Measurements from ENCODE around the gene BTN2A1. TPM values are rescaled to one million over a fixed set of nuclear protein-coding genes. Genes with fewer than 3 reads are reported as not detected.

Gene BTN2A1
- total and polyA plus RNA-seq, 2 donors from 2014 or later: 15.6 to 19.1 TPM

DNA sequence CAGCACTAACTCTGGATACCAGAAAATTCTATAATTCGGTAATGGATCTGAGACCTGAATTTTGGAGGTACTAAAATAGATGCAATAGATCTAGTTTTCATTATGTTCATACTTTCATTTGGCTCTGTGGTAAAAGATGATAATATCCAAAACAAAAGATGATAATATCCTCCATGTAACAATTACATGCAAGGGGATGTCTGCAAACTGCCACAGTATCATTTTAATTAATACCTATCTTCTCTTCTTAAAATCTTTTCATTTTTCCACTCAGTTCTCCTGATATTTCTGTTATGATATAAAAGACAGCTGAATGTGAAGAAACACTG lies 15.6 kb downstream of the BTN2A1 start:
- H3K9ac ChIP-seq (ENCODE audit: low read length in 3 of 3): peak overlapping the region; percentile 56 to 84 (median 71)
- H3K27ac ChIP-seq (ENCODE audit: low read depth in 2 of 2, low read length in 2 of 2): peak overlapping the region; percentile 80 to 92
- peaks cover 0 to 5% (median 0%) of the 10 kb centered on the region in 3 donors for H3K36me3 ChIP-seq (ENCODE audit: control insufficient read depth in 2 of 3, insufficient read depth in 3 of 3, low read length in 3 of 3)
- peaks cover 0 to 5% (median 4%) of the 10 kb centered on the region in 3 donors for H3K4me1 ChIP-seq (ENCODE audit: control insufficient read depth in 2 of 3, insufficient read depth in 2 of 3, low read depth in 1 of 3, low read length in 3 of 3)
- H3K27me3 ChIP-seq (ENCODE audit: control insufficient read depth, insufficient read depth, low read length): no peaks in the 10 kb centered on the region
- no peak for FAIRE-seq
- peak overlapping the region; percentile 78 to 83 (median 81) for H3K4me3 ChIP-seq (ENCODE audit: low read length in 3 of 3)
- no peaks in the 10 kb centered on the region for H3K9me3 ChIP-seq (ENCODE audit: control insufficient read depth in 2 of 3, insufficient read depth in 1 of 3, low read length in 3 of 3)
- TF ChIP-seq, protein P1, sequence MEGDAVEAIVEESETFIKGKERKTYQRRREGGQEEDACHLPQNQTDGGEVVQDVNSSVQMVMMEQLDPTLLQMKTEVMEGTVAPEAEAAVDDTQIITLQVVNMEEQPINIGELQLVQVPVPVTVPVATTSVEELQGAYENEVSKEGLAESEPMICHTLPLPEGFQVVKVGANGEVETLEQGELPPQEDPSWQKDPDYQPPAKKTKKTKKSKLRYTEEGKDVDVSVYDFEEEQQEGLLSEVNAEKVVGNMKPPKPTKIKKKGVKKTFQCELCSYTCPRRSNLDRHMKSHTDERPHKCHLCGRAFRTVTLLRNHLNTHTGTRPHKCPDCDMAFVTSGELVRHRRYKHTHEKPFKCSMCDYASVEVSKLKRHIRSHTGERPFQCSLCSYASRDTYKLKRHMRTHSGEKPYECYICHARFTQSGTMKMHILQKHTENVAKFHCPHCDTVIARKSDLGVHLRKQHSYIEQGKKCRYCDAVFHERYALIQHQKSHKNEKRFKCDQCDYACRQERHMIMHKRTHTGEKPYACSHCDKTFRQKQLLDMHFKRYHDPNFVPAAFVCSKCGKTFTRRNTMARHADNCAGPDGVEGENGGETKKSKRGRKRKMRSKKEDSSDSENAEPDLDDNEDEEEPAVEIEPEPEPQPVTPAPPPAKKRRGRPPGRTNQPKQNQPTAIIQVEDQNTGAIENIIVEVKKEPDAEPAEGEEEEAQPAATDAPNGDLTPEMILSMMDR (IDR thresholded peaks at IDR 0.05; ENCODE audit: borderline replicate concordance, extremely low read depth, insufficient read depth): no peak
- DNase-seq: no peak
- intact Hi-C loops (cut with DNase I): no loop called here

GRCh38 chr6:26473758-26474438 lies 16.1 kb downstream of the BTN2A1 start:
- intact Hi-C loops (cut with DNase I): no loop called here
- Histone ChIP-seq H3K36me3 (ENCODE audit: control insufficient read depth in 2 of 3, insufficient read depth in 3 of 3, low read length in 3 of 3) (no peaks in the 10 kb centered on the region), H3K9me3 (ENCODE audit: control insufficient read depth in 2 of 3, insufficient read depth in 1 of 3, low read length in 3 of 3) (no peaks in the 10 kb centered on the region), H3K27ac (ENCODE audit: low read depth in 2 of 2, low read length in 2 of 2) (peak overlapping the region; percentile 80 to 92), H3K27me3 (ENCODE audit: control insufficient read depth, insufficient read depth, low read length) (no peaks in the 10 kb centered on the region), H3K9ac (ENCODE audit: low read length in 3 of 3) (peak overlapping the region; percentile 61 to 84 (median 71)), H3K4me1 (ENCODE audit: control insufficient read depth in 2 of 3, insufficient read depth in 2 of 3, low read depth in 1 of 3, low read length in 3 of 3) (peaks cover 0 to 5% (median 4%) of the 10 kb centered on the region in 3 donors), H3K4me3 (ENCODE audit: low read length in 3 of 3) (peak overlapping the region; percentile 78 to 83 (median 81))
- TF ChIP-seq, protein P1 (IDR thresholded peaks at IDR 0.05; ENCODE audit: borderline replicate concordance, extremely low read depth, insufficient read depth): no peak
- FAIRE-seq (peak; percentile 88), DNase-seq (peak; percentile 73 to 95 (median 92))

DNA sequence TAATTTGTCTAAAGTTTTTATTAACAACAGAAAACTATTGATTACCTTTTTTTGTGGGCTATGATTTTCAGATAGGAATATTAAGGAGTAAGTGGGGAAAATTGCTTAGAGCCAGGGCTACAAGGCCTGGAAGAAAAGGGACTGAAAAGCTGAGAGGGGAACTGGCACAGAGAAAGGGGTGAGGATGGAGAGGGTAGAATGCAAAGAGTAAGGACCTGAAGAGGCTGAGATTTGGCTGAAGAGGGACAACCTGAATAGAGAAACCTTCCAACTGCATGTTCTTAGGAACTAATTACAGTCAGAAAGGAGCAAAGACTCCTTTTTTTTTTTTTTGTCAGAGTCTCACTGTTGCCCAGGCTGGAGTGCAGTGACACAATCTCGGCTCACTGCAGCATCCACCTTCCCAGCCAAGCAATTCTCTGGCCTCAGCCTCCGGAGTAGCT lies 16.7 kb downstream of the BTN2A1 start:
- TF ChIP-seq, protein P1 (IDR thresholded peaks at IDR 0.05; ENCODE audit: borderline replicate concordance, extremely low read depth, insufficient read depth): no peak
- H3K9ac ChIP-seq (ENCODE audit: low read length in 3 of 3): peak overlapping the region; percentile 61 to 84 (median 71)
- no peaks in the 10 kb centered on the region for H3K27me3 ChIP-seq (ENCODE audit: control insufficient read depth, insufficient read depth, low read length)
- FAIRE-seq (no peak), DNase-seq (no peak)
- no peaks in the 10 kb centered on the region for H3K36me3 ChIP-seq (ENCODE audit: control insufficient read depth in 2 of 3, insufficient read depth in 3 of 3, low read length in 3 of 3)
- peaks cover 0 to 5% (median 4%) of the 10 kb centered on the region in 3 donors for H3K4me1 ChIP-seq (ENCODE audit: control insufficient read depth in 2 of 3, insufficient read depth in 2 of 3, low read depth in 1 of 3, low read length in 3 of 3)
- no peaks in the 10 kb centered on the region for H3K9me3 ChIP-seq (ENCODE audit: control insufficient read depth in 2 of 3, insufficient read depth in 1 of 3, low read length in 3 of 3)
- peak overlapping the region; percentile 80 to 92 for H3K27ac ChIP-seq (ENCODE audit: low read depth in 2 of 2, low read length in 2 of 2)
- H3K4me3 ChIP-seq (ENCODE audit: low read length in 3 of 3): peak overlapping the region; percentile 78 to 83 (median 81)
- intact Hi-C loops (cut with DNase I): no loop called here
